HG03378 (cell line): ENCODE data around the gene OTC.

Experiments
- ATAC-seq: cut with Tn5 transposase; IDR thresholded peaks from one replicate; pipeline ENCODE4 v1.9.1; 2021; ENCODE audit warnings: mild to moderate bottlenecking, moderate library complexity; ENCODE audit not compliant: unreplicated experiment

Gene OTC

DNA sequence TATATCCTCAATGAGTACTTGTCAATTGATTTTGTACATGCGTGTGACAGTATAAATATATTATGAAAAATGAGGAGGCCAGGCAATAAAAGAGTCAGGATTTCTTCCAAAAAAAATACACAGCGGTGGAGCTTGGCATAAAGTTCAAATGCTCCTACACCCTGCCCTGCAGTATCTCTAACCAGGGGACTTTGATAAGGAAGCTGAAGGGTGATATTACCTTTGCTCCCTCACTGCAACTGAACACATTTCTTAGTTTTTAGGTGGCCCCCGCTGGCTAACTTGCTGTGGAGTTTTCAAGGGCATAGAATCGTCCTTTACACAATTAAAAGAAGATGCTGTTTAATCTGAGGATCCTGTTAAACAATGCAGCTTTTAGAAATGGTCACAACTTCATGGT is at the start of gene OTC:
Gene OTC (plus strand): TSS at position 243 of the 400 bp plus-strand sequence. CDS start 93 bp downstream, at position 336.
- ATAC-seq: no peak

DNA sequence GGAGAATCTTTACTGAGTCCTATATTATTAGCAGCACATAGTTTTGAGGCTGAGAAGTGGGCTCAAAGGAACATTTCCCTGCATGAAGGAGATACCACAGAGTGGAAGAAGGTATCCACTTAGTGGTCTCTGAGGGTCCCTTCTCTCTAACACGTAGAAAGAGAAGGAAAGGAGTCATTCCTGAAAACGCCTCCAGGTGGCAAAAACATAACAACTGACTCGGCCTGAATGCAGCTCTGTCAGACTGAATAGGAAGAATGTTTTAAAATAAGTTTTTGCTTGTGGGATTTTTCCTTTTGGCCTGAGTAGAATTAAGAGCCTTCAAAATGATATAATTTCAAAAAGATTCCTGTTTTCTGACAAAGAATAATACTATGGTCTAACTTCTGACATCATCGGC is 48.4 kb upstream of the OTC start:
- ATAC-seq: no peak

DNA sequence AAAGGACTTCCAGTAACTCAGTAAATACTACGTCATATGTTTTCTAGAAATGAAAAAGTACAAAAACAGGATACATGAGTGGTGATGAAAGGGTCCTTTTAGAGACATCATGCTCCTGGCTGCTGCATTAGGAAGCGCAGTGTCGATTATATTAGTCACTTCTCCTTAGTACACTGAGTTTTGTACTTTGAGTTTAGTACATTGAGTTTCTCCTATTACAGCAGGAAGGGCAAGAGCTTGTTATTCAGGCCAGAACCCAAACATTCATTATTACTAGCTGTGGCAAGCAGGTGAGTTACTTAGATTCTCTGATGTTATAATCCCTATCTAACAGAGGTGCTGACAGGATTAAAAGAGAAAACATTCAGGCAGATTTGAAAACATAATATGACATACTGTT is 46.4 kb upstream of the OTC start:
- no peak for ATAC-seq

DNA sequence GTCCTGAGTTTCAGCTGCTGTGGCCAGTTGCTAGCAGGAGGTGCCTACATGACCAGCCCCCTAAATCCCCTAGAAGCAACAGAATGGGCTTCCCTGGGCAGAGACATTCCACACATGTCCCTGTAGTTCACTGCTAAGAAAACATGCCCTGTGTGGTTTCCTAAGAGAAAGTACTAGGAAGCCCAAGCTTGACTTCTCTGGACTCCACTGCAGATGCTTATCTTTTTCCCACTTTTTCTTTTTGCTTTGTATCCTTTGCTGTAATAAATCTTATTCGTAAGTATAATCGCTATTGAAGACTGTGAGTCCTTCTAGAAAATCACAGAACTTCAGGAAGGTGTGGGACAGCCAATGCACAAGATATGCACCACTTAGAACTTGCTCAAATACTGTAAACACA is 40.7 kb upstream of the OTC start:
- ATAC-seq: no peak

DNA sequence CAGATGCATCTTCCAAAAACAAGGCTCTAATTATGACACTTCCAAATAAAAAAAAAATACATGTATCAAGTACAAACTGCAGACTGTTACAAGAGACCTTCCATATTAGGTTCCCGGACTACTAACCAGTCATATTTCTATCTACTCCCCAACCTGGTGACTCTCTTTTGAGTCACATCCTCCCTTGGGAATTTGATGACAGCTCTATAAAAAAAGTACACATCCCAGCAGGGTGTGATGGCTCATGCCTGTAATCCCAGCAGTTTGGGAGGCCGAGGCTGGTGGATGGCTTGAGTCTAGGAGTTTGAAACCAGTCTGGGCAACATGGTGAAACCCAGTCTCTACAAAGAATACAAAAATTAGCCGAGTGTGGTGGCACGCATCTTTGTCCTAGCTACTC is 40.0 kb upstream of the OTC start:
- no peak for ATAC-seq

DNA sequence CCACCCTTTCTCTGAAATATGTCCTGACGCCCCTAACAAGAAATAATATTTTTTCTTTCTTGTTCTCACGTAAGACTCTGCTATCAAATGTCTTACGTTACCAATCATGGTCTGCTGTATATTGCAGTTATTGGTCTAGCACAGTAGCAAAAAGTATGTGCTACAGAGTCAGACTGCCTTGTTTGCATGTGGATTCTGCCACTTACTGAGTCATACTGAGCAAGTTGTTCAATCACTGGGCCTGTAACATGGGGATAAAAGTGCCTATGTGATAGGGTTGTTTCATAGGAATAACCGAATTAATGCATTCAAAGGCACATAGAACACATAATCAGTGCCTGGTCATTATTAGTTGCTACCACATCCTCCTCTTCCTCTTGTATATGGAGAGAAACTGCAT is 39.2 kb upstream of the OTC start:
- no peak for ATAC-seq

DNA sequence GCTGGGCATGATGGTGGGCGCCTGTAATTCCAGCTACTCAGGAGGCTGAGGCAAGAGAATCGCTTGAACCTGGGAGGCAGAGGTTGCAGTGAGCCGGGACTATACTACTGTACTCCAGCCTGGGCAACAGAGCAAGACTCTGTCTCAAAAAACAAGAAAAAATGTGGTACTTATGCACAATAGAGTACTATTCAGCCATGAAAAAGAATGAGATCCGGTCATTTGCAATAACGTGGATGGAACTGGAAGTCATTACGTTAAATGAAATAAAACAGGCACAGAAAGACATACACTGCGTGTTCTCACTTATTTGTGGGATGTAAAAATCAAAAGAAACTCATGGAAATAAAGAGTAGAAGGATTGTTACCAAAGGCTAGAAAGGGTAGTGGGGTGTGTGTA is 37.2 kb upstream of the OTC start:
- no peak for ATAC-seq

DNA sequence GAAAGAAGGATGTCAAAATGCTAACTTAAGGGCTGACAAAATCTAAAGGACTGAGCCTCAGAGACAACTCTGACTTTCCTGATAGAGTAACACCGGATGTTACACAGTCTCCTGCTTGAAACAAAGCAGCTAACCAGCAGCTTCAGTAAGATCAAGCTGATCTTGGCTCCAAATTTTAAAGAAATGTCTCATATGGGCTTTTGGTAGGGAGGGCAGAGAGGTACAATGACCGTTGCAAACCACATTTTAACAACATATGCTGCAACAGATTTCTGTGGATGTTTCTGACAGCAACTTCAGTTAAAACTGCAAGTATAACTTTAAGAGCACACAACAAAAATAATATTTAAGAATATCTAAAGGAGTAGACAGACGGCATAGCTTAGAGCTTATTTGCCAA is 34.2 kb upstream of the OTC start:
- no peak for ATAC-seq

DNA sequence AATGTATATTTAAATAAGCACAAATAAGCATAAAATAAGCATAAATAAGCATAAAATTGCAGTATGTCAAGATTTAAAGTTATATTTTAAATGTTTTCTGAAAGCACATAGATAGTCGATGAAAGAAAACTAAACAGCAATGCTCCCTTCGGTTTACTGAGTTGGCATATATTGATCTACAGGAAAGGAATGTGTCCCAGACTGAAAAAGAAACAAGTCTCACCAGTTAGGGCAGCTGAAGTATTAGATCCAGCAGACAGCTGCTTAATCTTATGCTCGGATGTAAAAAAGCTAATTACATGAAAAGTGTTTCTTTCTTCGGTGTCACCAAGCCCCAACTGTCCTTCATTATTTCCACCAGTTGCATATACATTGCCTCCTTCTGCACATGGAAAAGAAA is 33.8 kb upstream of the OTC start:
- no peak for ATAC-seq

DNA sequence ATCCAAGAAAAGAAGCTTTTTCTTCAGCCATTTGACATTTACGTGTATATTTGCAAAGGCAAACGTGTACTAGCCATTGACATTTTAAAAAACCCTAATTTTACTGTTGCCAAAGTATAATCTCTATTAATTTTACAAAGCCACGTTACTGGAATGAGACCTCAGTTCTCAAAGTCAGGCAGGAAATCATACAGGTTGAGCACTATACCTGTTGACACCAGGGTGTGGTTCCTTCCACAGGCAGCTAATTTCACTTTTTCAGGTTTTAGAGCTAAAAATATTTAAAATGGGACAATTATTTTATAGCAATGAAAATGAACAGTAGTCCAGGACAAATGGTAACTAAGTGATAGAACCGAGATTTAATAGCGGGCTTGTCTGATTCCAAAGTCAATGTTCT is 31.6 kb upstream of the OTC start:
- no peak for ATAC-seq

DNA sequence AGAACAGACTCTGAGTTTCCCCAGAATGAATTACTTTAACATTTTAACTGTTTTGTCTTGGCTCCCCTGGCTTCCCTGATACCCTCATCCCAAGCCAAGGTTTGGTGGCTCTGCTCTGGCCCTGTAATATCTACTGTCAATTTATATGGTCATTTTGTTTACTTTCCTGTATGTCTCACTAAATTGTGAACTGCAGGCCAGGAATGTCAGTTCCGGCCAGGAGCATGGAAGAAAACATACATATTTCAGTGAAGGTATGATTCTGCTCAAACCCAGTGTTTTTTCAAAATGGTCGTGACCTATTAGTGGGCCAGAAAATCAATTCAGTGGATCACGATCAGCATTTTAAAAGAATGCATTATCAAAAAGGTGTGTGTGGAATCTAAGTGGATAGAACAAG is 26.3 kb upstream of the OTC start:
- ATAC-seq: no peak

DNA sequence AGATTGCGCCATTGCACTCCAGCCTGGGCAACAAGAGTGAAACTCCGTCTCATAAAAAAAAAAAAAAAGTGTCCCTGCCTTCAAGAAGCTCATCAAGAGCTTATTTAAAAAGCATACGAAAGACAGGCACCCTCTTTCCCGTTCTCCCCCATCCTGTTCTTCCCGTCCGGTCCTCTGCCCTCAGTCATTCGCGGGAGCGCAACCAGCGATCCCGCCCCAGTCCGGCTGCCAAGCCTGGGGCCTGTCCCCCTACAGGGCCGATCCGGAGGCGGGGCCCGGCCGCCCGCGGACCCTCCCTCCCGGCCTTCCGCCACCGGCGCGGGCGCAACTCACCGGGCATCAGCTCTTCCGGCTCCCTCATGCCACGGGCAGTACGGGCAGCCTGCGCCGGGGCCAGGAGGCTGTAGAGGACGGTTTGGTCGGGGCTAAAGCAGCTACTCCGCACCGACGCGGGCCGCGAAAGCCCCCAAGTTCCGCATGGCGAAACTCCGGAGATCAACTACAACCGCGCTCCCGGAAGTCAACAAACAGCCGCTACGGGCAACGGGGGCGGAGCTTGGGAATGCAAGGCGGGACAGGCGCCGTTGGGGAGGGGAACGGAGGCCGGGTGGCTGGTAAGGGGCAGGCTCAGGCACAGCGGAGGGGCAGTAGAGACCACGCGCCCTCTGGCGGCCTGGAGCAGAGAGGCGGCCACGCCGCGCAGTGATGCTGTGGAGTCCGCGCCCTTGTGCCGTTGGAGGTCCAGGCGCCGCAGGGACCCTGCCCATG is 25.2 kb upstream of the OTC start, which contains the start of gene RPGR:
Gene RPGR (minus strand): TSS at position 503 of the 768 bp plus-strand sequence. CDS start 142 bp downstream, at position 361.
- peak; percentile 90 for ATAC-seq

DNA sequence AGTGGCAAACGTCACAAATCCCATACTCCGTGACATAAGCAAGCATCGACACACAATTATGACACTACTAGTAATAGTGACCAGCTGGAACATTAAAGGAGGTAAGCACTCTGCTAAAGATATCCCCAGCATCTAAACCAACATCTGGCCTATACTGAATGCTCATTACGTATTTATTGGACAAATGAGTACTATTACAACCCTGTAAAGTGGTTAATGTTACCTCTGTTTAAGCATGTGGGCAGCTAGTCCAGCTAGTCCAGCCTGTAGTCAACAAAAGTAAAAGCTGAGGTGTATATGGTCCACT is 24.7 kb upstream of the OTC start:
- no peak for ATAC-seq

DNA sequence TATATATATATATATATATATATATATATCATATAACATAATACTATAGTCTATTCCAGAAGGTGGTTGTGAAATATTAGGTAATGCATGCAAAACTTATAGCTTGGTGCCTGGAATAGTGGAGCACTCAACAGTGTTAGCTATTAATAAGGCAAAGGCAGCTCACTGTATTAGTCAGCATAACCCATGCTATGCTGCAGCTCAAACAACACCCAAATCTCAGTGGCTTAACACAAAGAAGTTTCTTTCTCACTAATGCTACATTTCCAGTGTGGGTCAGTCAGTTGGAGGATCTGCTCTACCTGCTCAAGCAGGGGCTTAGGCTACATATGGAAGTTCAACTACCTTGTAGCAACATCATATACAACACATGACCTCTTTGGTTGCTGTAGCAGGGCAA is 19.9 kb upstream of the OTC start:
- ATAC-seq: peak; percentile 75

DNA sequence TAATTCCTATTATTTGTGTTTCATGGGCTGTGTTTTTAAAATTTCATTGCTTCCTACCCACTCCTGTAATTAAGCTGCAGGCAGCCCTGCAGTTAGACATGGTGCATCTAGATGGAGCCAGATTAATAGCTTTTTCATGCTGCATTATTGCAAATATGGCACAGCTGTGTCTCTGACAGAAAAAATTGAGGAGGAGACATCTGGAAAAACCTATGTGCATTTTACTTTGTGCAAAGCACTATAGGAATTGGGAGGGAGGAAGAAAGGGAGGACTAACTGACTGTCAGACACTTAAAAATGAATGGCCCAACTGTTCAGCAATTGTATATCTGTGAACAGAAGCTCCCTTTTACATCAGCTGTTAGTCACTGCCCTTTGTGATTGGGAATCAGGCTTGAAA is 17.0 kb upstream of the OTC start:
- no peak for ATAC-seq

DNA sequence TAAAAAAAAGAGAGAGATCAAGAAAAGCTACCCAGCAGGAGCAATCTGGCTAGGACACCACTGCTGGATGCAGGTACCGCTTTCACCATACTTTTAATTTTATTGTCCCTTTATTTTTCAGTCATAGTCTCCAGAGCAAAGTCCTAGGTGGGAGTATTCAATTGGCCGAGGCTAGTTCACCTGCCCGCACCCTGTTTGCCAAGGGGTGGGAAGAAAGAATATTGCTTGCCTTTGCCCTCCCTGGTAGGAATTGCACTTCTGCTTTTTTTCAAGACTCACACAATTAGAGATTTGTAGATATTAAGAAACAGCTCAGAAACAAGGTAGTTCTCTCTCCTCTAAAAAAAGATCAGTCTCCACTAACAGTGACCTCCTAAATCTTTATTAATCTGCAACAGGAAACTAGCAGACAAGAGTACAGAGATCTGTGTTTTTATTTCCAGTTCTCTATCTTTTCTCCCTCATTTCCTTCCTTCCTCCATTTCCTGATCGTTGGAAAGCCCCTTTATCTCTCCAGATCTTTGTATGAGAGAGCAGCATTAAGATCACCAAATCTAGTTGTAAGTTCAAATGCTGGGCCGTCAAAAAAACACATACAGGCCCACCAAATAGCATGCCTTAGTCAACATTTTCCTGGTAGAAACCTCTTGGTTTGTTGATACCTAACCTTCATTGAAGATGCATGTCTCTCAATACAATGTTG is 15.7 kb upstream of the OTC start:
- no peak for ATAC-seq

DNA sequence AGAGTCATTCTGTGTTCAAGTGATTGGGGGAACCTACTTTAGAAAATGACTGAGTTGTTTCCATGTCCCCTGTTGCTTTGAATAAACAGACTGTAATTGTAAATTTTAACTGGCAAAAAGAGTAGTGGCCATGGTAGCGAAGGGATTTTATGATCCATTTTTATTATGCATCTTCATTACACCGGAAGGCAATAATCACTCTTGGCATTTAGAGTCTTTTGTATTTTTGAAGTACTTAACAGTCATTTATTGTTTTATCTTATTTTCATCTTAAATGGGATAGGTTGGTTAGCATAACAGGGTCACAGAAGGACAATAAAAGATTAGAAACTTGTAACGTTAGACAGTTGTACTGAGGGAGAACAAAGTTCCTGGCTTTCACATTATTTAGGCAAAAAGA is 11.0 kb upstream of the OTC start:
- ATAC-seq: no peak

DNA sequence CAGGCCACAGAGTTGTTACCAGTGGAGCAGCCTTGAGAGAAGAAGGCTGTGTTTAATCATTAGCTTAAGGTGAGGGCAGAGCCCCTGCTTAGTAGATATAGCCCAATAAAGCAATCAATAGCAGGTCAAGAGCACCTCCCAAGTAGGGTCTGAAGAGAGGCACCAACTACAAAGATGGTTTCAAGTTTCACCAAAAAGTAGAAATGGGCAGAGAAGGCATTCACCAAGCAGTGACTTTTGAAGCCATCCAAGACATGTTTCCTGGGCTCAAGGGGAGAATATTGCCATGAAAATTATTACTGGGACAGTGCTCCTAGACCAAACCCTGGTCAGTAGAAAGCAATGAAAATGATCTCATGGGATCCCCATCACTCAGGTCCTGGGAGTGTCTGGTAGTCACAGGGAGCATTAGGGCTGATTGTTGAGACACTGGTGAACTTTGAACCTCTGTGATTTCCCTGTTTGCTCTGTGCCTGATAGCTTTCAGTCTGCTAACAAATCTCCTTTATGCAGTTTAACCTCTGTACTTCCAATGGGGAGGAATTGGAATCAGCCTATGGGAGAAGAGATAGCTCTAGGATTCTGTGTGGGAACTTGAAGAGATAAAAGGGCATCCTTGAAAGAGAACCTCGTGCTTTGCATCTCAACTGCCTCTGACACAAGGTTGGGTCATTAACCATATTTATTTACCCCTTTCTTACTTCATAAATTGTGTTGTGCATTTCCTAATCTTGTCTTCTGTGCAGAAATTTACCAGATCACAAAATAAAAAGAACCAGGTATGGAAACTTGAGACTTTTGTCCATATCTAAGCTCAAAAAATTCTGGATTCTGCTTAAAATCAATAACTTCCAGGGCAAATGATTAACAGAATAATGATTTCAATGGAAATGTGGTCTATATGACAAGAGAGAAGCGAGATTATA is 9.3 kb upstream of the OTC start:
- no peak for ATAC-seq

DNA sequence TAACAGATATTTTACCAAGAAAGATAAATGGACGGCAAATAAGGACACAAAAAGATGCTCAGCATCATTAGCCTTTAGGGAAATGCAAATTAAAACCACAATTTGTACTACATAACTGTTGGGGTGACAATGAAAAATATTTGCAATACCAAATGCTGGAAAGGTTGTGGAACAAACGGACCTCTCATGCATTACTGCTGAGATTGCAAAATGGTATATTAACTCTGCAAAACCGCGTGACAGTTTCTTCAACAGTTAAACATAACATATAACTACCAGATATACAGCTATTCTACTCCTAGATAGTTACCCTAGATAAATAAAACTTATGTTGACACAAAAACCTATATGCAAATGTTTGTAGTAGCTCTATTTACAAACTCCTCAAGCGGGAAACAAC is 6.3 kb upstream of the OTC start:
- no peak for ATAC-seq

DNA sequence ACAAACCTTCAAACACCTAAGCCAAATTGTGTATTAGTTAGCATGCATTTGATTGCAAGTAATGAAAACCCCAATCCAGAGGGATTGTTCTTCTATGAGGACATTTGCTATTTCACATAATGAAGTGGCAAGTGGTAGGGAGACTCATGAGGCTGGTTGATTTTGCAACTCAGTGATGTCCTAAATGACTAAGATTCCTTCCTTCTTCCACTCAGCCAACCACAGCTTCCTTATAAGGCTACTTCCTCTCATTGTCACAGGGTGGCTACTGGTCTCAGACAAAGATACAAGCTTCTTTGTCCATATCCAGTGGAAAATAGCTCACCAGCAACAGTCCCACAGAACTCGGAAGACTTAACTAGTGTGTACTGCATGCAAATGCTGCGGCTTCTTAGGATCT is 5.3 kb upstream of the OTC start:
- peak; percentile 80 for ATAC-seq

DNA sequence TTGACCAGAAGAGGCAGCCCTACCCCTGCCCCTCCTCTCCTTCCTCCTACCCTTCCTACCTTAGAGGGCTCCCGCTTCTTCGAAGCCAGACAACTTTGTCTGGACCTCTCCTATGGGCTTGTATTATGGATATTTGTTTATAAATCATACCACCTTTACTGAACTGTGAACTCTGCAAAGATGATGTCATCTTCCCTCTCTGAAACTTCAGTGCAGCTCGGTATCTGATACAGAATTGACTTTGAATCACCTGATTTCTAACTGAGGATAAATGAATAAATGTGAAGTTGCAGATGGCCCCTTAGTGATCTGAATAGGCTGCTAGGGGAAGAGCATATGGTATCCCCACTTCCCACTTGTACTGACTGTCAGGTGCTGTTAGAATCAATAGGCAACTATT is 1.1 kb upstream of the OTC start:
- no peak for ATAC-seq

DNA sequence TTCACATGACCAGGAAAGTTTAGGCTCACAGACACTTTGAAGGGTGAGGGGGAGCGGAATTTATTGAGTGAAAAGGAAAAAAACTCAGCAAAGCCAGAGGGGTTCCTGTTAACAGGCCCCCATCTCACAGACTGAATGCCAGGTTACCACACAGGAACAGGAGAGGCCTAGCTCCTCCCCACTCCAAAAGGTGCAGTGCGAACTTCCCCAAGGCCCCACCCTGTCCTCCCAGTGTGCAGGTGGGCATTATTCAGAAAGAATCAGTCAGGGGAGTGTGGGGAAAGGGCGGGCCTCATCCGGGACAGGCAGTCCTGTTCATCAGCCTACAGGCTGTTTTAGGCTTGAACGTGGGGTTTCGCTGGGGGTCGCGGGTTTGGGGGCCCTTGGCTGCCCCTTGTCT is 4.0 kb downstream of the OTC start:
- ATAC-seq: no peak
